CD14-positive monocyte (primary cell): ENCODE results near the gene MPEG1. TPM values are rescaled to one million over a fixed set of nuclear protein-coding genes. Genes with fewer than 3 reads are reported as not detected.

ENCODE experiments used
- DNase-seq, 3 donors: peaks; one replicate each; pipeline ENCODE4 v3.0.0-alpha.2; 2011 to 2022
- H2AFZ ChIP-seq: 2 replicates; pipeline ENCODE4 v1.6.0; 2012; ENCODE audit warnings: mild to moderate bottlenecking, low read depth, low read length, inconsistent platforms; ENCODE audit not compliant: insufficient read depth, poor library complexity, severe bottlenecking
- H3K27ac ChIP-seq, 2 donors: 1 replicate in 1 of 2; 2 replicates in 1 of 2; pipeline ENCODE4 v1.5.1; 2012 to 2013; ENCODE audit warnings: low read length in 2 of 2, control low read depth in 1 of 2, inconsistent platforms in 1 of 2, low read depth in 1 of 2, mild to moderate bottlenecking in 1 of 2
- H3K27me3 ChIP-seq, 2 donors: one replicate each; pipeline versions ENCODE4 v1.6.0 to v1.6.1; 2011 to 2013; ENCODE audit warnings: low read length in 2 of 2; ENCODE audit not compliant: control insufficient read depth in 2 of 2, insufficient read depth in 2 of 2
- H3K36me3 ChIP-seq, 2 donors: replicated peaks in 1 of 2; 1 replicate in 1 of 2; 2 replicates in 1 of 2; pipeline versions ENCODE4 v1.5.1 to v1.6.1; 2012 to 2013; ENCODE audit warnings: low read length in 2 of 2, control low read depth in 1 of 2, inconsistent platforms in 1 of 2, mild to moderate bottlenecking in 1 of 2; ENCODE audit not compliant: insufficient read depth in 2 of 2, control insufficient read depth in 1 of 2
- H3K4me1 ChIP-seq, 2 donors: 1 replicate in 1 of 2; 2 replicates in 1 of 2; pipeline versions ENCODE4 v1.5.1 to v1.6.1; 2012 to 2013; ENCODE audit warnings: low read length in 2 of 2, control low read depth in 1 of 2, inconsistent platforms in 1 of 2, mild to moderate bottlenecking in 1 of 2, moderate library complexity in 1 of 2; ENCODE audit not compliant: insufficient read depth in 2 of 2, control insufficient read depth in 1 of 2
- H3K4me2 ChIP-seq: replicated peaks from 2 replicates; pipeline ENCODE3; 2012; ENCODE audit warnings: low read length, moderate library complexity, mild to moderate bottlenecking; ENCODE audit not compliant: poor library complexity, severe bottlenecking; ENCODE audit errors: extremely low read depth
- H3K4me3 ChIP-seq, 3 experiments: fragments of 200-600 bp in 1 of 3; sonication (generic) in 1 of 3; replicated peaks in 1 of 3; 1 replicate in 2 of 3; 2 replicates in 1 of 3; pipeline ENCODE4 v1.5.1; 2011 to 2013; ENCODE audit warnings: low read length in 3 of 3, mild to moderate bottlenecking in 3 of 3, control low read depth in 2 of 3, low read depth in 2 of 3, inconsistent platforms in 1 of 3, moderate library complexity in 1 of 3
- H3K79me2 ChIP-seq: 2 replicates; pipeline ENCODE4 v1.6.0; 2012; ENCODE audit warnings: mild to moderate bottlenecking, control low read depth, inconsistent platforms, low read length, moderate library complexity; ENCODE audit not compliant: insufficient read depth
- H3K9ac ChIP-seq: 2 replicates; pipeline ENCODE4 v1.6.0; 2017; ENCODE audit warnings: low read length, mild to moderate bottlenecking; ENCODE audit not compliant: insufficient read depth, poor library complexity, severe bottlenecking
- H3K9me3 ChIP-seq, 2 donors: replicated peaks in 1 of 2; 1 replicate in 1 of 2; 2 replicates in 1 of 2; pipeline versions ENCODE4 v1.5.1 to v1.6.1; 2012 to 2013; ENCODE audit warnings: low read length in 2 of 2, control low read depth in 1 of 2; ENCODE audit not compliant: control insufficient read depth in 1 of 2, insufficient read depth in 1 of 2
- H4K20me1 ChIP-seq: 2 replicates; pipeline ENCODE4 v1.6.0; 2012; ENCODE audit warnings: mild to moderate bottlenecking, low read length, control low read depth, moderate library complexity; ENCODE audit not compliant: insufficient read depth
- H3K27ac Mint-ChIP-seq, 7 donors: one replicate each; pipeline ENCODE4 v1.8.0; 2020; ENCODE audit warnings: mild to moderate bottlenecking in 7 of 7, mixed read lengths in 7 of 7, moderate library complexity in 6 of 7, inconsistent platforms in 2 of 7
- H3K27me3 Mint-ChIP-seq, 3 donors: one replicate each; pipeline ENCODE4 v1.8.0; 2021 to 2022; ENCODE audit warnings: low read depth in 3 of 3, mild to moderate bottlenecking in 3 of 3, mixed read lengths in 3 of 3, moderate library complexity in 3 of 3, inconsistent platforms in 1 of 3
- H3K36me3 Mint-ChIP-seq, 2 donors: one replicate each; pipeline ENCODE4 v1.8.0; 2020; ENCODE audit warnings: mixed read lengths in 2 of 2, inconsistent platforms in 1 of 2, mild to moderate bottlenecking in 1 of 2
- H3K4me1 Mint-ChIP-seq: one replicate; pipeline ENCODE4 v1.8.0; 2020; ENCODE audit warnings: mild to moderate bottlenecking, mixed read lengths
- H3K4me3 Mint-ChIP-seq, 2 donors: one replicate each; pipeline ENCODE4 v1.8.0; 2020; ENCODE audit warnings: mild to moderate bottlenecking in 2 of 2, mixed read lengths in 2 of 2, moderate library complexity in 1 of 2
- H3K9me3 Mint-ChIP-seq, 7 donors: one replicate each; pipeline ENCODE4 v1.8.0; 2020 to 2022; ENCODE audit warnings: mixed read lengths in 7 of 7, mild to moderate bottlenecking in 6 of 7, moderate library complexity in 6 of 7, inconsistent platforms in 2 of 7
- CTCF ChIP-seq: fragments of 200-600 bp; IDR thresholded peaks from one replicate; pipeline ENCODE4 v1.8.0; 2022; ENCODE audit warnings: antibody characterized with exemption, mild to moderate bottlenecking
- WGBS: methylation state at CpG from one replicate; pipeline ENCODE4 v1.1.5; 2013; ENCODE audit warnings: missing lambda C conversion rate; ENCODE audit not compliant: insufficient coverage; 5-methylcytosine and 5-hydroxymethylcytosine counted together
- intact Hi-C, 2 donors: fragments of 100-400 bp; cut with micrococcal nuclease; formaldehyde crosslinking; loops; one replicate each; pipeline versions ENCODE4 v1.15.0 to v1.15.1; 2023
- polyA plus RNA-seq, 3 donors: library from polyadenylated mRNA; depleted of rRNA in 1 of 3; unstranded in 2 of 3; stranded (reverse) in 1 of 3; fragments of 300-500 nt in 2 of 3; fragments of >200 nt in 1 of 3; fragmentation: Illumina TruSeq in 2 of 3; gene quantifications; 1 replicate in 2 of 3; 2 replicates in 1 of 3; pipeline ENCODE4 v1.2.3, GENCODE V29; 2012 to 2021

The MPEG1 gene
- polyA plus RNA-seq, 3 donors: 273 to 971 (median 691) TPM

GRCh38 chr11:59179121-59179520 lies 33.6 kb downstream of the MPEG1 start:
- H3K27ac Mint-ChIP-seq: no peak overlapping the region
- Histone ChIP-seq H3K9me3 (peaks cover 0 to 4% of the 10 kb centered on the region in 2 donors), H3K9ac (no peak overlapping the region), H3K79me2 (no peaks in the 10 kb centered on the region), H3K4me1 (no peaks in the 10 kb centered on the region), H3K4me3 (no peak overlapping the region), H3K27me3 (no peaks in the 10 kb centered on the region), H2AFZ (no peak overlapping the region), H3K27ac (no peak overlapping the region), H4K20me1 (peaks cover 7% of the 10 kb centered on the region), H3K4me2 (no peak overlapping the region), H3K36me3 (peaks cover 0 to 29% of the 10 kb centered on the region in 2 donors)
- no peak for DNase-seq
- no peak overlapping the region for H3K4me3 Mint-ChIP-seq
- H3K4me1 Mint-ChIP-seq: peaks cover 5% of the 10 kb centered on the region
- H3K36me3 Mint-ChIP-seq: peaks cover 25 to 45% of the 10 kb centered on the region in 2 donors
- no peak for TF ChIP-seq CTCF
- H3K27me3 Mint-ChIP-seq: peaks cover 5 to 12% (median 6%) of the 10 kb centered on the region in 3 donors
- 91% methylated on average over 1 of the region's 2 CpGs for WGBS
- peaks cover 6 to 12% (median 8%) of the 10 kb centered on the region in 7 donors for H3K9me3 Mint-ChIP-seq
- intact Hi-C loops: no loop called here

GRCh38 chr11:59178402-59178801 lies 34.3 kb downstream of the MPEG1 start:
- Mint-ChIP-seq H3K4me3 (no peak overlapping the region), H3K27me3 (peaks cover 9 to 18% (median 12%) of the 10 kb centered on the region in 3 donors), H3K9me3 (peaks cover 6 to 12% (median 8%) of the 10 kb centered on the region in 7 donors), H3K36me3 (peaks cover 25 to 37% of the 10 kb centered on the region in 2 donors), H3K27ac (no peak overlapping the region), H3K4me1 (peaks cover 12% of the 10 kb centered on the region)
- no peak overlapping the region for H3K4me2 ChIP-seq
- no peak overlapping the region for H3K9ac ChIP-seq
- H3K36me3 ChIP-seq: peaks cover 0 to 22% of the 10 kb centered on the region in 2 donors
- peaks cover 5 to 6% of the 10 kb centered on the region in 2 donors for H3K4me1 ChIP-seq
- H3K27ac ChIP-seq: no peak overlapping the region
- H3K27me3 ChIP-seq: peaks cover 0 to under 1% of the 10 kb centered on the region in 2 donors
- no peak for TF ChIP-seq CTCF
- H3K79me2 ChIP-seq: peaks cover 5% of the 10 kb centered on the region
- H4K20me1 ChIP-seq: peaks cover 11% of the 10 kb centered on the region
- peaks cover 0 to 4% of the 10 kb centered on the region in 2 donors for H3K9me3 ChIP-seq
- intact Hi-C loops: no loop called here
- H3K4me3 ChIP-seq: no peak overlapping the region
- no peak overlapping the region for H2AFZ ChIP-seq
- no peak for DNase-seq
